Measurements from ENCODE around the gene CARMIL3. TPM values are rescaled to one million over a fixed set of nuclear protein-coding genes. Genes with fewer than 3 reads are reported as not detected.
"Not testable (repeated sequence)": the region's sequence is repeated elsewhere in the genome, so short reads cannot be mapped to it uniquely, and the experiment has no call there.

Gene CARMIL3, protein sequence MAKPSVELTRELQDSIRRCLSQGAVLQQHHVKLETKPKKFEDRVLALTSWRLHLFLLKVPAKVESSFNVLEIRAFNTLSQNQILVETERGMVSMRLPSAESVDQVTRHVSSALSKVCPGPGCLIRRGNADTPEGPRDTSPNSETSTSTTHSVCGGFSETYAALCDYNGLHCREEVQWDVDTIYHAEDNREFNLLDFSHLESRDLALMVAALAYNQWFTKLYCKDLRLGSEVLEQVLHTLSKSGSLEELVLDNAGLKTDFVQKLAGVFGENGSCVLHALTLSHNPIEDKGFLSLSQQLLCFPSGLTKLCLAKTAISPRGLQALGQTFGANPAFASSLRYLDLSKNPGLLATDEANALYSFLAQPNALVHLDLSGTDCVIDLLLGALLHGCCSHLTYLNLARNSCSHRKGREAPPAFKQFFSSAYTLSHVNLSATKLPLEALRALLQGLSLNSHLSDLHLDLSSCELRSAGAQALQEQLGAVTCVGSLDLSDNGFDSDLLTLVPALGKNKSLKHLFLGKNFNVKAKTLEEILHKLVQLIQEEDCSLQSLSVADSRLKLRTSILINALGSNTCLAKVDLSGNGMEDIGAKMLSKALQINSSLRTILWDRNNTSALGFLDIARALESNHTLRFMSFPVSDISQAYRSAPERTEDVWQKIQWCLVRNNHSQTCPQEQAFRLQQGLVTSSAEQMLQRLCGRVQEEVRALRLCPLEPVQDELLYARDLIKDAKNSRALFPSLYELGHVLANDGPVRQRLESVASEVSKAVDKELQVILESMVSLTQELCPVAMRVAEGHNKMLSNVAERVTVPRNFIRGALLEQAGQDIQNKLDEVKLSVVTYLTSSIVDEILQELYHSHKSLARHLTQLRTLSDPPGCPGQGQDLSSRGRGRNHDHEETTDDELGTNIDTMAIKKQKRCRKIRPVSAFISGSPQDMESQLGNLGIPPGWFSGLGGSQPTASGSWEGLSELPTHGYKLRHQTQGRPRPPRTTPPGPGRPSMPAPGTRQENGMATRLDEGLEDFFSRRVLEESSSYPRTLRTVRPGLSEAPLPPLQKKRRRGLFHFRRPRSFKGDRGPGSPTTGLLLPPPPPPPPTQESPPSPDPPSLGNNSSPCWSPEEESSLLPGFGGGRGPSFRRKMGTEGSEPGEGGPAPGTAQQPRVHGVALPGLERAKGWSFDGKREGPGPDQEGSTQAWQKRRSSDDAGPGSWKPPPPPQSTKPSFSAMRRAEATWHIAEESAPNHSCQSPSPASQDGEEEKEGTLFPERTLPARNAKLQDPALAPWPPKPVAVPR (N-terminal part only)
- 0.95 TPM for total RNA-seq
- long read RNA-seq, result 0 reads

DNA sequence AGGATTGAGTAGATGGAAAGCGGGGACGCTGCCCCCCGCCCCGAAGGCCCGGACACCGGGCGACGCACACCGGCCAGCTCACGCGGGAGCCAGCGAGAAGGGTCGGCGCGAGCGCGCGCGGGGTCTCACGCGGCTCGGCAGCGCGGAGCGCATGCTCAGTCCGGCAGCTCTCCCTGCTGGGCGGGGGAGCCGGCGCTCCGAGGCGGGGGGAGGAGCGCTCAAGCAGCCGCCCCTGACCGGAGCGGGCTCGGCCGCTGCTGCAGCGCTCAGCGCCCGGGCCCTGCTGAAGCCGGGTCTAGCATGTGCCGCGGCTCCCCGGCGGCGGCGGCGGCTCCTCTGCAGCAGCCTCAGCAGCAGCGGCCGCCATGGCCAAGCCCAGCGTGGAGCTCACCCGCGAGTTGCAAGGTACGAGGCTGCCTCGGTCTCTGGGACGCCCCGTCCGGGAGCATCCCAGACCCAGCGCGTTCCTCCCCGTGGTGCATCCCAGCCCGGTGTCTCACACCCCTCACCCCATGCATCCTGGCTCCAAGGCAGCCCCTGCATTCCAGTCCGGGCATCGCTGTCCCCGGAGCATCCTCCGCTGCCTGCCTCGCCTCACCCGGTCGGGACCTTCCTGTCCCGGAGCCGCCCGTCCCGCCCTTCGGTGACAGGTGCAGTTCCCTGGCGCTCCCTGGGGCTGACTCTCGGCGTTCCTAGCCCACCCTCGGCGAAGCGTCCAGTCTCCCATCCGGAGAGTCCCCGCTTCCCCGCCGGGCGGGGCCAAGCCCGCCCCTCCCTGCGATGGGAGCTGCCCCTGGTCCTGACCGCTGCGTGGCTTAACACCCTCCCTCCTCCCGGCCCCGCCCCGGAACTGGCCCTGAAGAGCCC lies at the start of gene CARMIL3:
TSS of gene CARMIL3 (plus strand) at position 221 of the 867 bp plus-strand sequence. CDS start at position 366, 145 bp downstream.
- Histone ChIP-seq H3K27me3 (ENCODE audit: low read depth) (peaks cover 5% of the 10 kb centered on the region), H3K27ac (peak within 1 kb of the TSS; percentile 68), H3K36me3 (no peaks in the 10 kb centered on the region), H3K4me1 (peaks cover 15% of the 10 kb centered on the region), H3K4me3 (peak within 1 kb of the TSS; percentile 68), H3K9me3 (no peaks in the 10 kb centered on the region)
- peak; percentile 91 to 94 for ATAC-seq
- TF ChIP-seq, protein P1, sequence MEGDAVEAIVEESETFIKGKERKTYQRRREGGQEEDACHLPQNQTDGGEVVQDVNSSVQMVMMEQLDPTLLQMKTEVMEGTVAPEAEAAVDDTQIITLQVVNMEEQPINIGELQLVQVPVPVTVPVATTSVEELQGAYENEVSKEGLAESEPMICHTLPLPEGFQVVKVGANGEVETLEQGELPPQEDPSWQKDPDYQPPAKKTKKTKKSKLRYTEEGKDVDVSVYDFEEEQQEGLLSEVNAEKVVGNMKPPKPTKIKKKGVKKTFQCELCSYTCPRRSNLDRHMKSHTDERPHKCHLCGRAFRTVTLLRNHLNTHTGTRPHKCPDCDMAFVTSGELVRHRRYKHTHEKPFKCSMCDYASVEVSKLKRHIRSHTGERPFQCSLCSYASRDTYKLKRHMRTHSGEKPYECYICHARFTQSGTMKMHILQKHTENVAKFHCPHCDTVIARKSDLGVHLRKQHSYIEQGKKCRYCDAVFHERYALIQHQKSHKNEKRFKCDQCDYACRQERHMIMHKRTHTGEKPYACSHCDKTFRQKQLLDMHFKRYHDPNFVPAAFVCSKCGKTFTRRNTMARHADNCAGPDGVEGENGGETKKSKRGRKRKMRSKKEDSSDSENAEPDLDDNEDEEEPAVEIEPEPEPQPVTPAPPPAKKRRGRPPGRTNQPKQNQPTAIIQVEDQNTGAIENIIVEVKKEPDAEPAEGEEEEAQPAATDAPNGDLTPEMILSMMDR (IDR thresholded peaks at IDR 0.05), result no peak
- intact Hi-C loops (cut with DNase I), result no loop called here
- DNase-seq, result peak; percentile 85

DNA sequence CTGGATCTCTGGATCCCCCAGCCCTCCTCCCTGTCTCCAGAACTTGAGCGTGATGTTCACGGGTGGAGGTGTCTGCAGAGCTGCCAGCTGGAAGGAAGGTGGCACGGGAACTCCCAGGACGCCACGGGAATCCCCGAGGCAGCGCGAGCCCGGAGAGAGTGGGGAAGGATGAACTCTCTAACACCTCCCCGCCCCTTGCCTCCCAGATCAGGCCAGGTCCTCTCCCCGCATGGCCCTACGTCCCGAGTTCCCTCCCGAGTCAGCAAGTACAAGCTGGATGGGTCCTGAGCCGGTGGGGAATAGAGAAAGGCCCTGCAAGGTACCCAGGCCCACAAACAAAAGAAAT lies 45.4 kb upstream of the CARMIL3 start:
- H3K9me3 ChIP-seq; H3K36me3 ChIP-seq; H3K27me3 ChIP-seq (ENCODE audit: low read depth); H3K27ac ChIP-seq; H3K4me1 ChIP-seq; intact Hi-C loops (cut with DNase I); DNase-seq: not testable (repeated sequence)
- peak; percentile 58 to 75 for ATAC-seq
- peak overlapping the region; percentile 59 for H3K4me3 ChIP-seq

DNA sequence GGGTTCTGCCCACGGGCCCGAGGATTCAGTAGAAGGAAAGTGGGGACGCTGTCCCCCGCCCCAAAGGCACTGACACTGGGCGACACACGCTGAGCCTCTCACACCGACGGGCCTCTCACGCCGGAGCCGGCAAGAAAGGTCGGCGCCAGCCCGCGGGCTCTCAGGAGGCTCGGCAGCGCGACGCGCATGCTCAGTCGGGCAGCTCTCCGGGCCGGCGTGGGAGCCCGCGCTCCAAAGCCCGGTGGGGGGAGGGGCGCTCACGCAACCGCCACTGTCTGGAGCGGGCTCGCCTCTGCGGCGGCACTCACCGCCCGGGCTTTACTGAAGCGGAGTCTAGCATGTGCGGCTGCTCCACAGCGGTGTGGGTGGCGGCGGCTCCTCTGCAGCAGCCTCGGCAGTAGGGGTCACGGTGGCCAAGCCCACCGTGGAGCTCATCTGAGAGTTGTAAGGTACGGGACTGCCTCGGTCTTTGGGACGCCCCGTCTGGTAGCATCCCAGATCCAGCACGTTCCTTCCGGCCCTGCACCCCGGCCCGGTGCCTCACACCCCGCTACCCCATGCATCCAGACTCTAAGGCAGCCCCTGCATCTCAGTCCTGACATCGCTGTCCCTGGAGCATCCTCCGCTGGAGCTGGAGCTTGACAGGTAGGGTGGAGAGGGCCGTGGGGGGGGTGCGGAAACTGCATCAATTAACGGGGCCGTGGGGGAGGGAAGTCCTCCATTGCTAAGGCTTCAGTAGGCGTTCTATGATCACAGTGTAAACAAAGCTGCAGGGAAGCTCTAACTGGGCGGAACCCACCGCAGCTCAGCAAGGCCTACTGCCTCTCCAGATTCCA lies 44.8 kb upstream of the CARMIL3 start:
- intact Hi-C loops (cut with DNase I); H3K36me3 ChIP-seq; H3K9me3 ChIP-seq; H3K27ac ChIP-seq; H3K27me3 ChIP-seq (ENCODE audit: low read depth); H3K4me1 ChIP-seq: not testable (repeated sequence)
- DNase-seq (peak; percentile 73), ATAC-seq (peak; percentile 96 to 98)
- H3K4me3 ChIP-seq, result peak overlapping the region; percentile 59

DNA sequence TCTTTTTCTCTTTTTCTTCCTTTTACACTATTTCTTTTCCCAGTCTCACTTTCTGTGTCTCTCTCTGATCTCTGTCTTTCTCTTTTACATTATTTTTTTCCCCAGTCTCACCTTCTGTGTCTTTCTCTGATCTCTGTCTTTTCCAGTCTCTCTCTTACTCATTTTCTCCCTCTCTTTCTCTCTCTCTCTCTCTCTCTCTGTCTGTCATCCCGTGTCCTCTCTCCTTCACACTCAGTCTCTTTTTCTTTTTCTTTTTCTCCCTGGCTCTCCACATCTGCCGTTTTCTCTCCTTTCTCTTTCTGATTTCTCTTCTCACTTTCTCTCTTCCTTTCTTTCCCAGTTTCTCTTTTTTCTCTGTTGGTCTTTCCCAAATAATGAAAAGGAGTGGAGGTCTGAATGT lies 40.8 kb upstream of the CARMIL3 start:
- no peak for ATAC-seq
- H3K9me3 ChIP-seq, result no peaks in the 10 kb centered on the region
- intact Hi-C loops (cut with DNase I), result no loop called here
- H3K27me3 ChIP-seq (ENCODE audit: low read depth), result no peaks in the 10 kb centered on the region
- H3K27ac ChIP-seq, result no peak overlapping the region
- H3K4me1 ChIP-seq, result peaks cover 10% of the 10 kb centered on the region
- H3K36me3 ChIP-seq, result no peaks in the 10 kb centered on the region
- TF ChIP-seq, protein P1 (IDR thresholded peaks at IDR 0.05), result no peak
- no peak for DNase-seq
- no peak overlapping the region for H3K4me3 ChIP-seq

DNA sequence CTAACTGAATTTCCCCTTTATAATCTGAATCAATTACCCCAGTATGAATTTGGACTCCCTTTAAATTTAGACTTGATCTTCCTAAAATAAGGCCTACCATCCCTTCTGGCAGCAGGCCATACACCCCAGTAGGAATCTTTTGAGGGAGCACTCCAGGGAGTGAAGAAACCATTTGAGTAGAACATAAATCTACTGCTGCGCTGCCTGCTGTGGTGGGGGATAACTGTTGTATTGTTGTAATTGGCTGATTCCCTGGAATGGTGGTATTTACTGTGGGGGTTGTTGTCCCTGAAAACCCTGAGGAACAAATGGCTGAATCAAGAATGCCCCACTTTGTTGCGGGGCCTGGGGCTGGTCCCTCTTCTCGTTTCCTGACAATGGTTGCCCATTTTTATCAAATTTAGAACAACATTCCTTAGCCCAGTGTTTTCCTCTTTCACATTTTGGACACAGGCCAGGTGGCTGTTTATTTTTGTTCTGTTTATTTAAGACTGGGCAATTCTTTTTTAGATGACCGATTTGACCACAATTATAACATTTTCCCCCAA lies 39.0 kb upstream of the CARMIL3 start:
- H3K4me1 ChIP-seq, result peaks cover 10% of the 10 kb centered on the region
- H3K36me3 ChIP-seq; H3K27ac ChIP-seq; DNase-seq; ATAC-seq; H3K9me3 ChIP-seq; H3K4me3 ChIP-seq; H3K27me3 ChIP-seq (ENCODE audit: low read depth); intact Hi-C loops (cut with DNase I): not testable (repeated sequence)

Measured in lower lobe of right lung (tissue), 2 donors.